ENCODE data around the gene MYT1.

The MYT1 gene

DNA sequence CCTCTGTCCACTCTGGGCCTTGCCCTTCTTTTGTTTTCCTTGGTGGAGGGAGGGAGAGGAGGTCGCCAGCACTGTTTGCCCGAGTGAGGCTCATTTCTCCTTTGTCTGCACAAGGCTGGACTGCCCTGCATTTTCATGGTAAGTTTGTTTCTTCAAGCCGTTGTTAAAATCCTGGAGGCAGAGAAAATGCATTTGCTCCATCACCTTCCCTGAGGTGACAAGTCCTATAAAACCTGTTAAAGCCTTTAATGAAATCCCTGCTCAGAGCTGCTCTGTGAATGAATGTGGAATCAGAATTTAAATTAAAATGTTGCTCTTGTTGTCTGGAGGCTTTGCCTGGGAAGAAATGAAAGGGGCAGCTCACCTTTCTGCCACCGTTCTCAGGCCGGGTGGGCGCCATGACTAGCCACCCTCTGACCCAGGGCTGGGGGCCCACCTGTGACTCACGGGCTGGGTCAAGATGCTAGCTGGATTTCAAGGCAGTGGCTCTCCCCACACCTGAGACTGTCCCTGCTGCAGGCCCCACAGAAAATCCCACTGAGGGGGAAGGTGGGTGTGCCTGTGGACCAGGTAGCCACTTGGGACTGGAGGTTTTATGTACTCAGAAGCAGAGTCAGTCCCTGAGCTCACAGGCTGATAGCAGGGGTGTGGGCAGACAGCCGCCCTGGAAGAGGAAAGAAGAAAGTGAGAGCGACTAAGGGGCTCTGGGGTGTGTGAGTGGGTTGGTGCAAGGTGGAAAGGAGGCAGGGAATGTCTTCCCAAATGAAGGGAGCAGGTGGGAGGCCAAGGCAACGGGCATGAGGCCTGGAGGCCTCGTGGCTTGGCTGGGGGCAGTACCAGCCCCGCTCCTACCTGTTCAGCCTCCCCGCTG lies 24.0 kb upstream of the MYT1 start:
- DNase-seq: no peak

DNA sequence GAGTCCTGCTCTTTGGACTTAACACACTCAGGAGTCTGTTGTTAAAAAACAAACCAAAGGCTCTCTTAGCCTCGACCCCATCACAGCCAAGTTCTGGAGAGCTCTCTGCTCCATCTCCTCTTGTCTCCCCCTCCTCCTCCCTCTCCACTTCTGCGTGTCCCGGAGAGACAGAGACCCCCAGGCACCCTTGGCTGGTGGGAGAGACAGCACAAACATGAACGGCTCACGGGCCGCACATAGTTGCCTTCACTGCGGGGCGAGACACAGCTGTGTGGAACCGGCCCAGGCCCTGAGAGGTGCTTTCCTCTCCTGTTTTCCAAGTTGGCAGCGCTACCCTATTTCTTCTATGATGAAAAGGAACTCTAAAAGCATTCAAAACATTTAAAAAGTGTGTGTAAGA lies 23.3 kb upstream of the MYT1 start:
- DNase-seq: no peak

DNA sequence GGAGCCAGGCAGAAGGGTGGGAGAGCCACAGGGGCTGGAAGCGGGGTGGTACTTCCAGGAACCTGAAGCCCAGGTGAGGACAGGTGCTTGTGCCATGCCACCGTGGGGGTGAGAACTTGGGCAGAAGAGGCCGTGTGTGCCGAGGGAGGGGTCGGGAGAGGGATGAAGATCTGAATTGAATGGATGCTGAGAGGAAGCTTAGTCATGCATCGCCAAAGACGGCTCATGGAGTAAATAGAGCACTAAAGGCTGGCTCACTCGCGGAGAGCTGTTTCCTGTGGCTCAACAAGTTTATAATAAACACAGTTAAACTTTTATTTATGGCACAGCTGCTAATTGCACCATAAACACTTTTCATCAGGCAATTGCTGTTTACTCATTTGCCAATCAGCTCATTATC lies 21.7 kb upstream of the MYT1 start:
- DNase-seq: no peak

DNA sequence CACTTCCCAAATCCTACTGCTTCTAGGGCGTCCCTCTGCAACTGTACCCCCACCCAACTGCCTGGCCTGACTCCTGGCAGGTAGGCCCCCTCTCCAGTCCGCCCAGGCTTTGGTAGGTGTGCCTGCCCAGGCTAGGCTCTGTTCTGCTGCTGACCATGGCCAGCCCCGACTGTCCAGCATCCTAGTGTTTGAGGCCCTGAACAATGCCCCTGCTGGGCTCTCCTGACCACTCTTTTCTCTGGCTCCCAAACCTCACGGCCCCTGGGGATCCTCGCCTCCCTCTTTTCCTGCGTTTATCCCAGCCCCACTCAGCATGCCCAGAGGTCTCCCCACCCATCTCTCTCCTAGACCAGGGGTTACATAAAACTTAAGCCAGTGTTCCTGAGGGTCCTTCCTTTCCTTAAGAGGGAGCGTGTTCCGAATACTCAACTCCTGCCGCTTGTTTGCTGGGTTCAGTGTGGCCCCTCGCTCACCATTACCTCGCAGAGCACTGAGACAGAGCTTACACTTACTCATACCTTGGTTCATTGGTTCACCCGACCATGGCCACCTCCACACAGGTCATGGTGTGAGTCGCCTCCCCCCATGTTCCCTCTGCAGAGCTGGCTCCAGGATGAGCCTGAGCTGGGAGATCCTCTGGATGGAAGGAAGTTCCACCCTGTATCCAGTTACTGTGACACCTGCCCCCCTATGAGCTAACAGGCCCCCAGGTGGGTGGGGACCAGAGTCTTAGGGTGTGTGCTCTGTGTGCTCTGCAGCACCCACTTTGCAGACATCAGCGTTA lies 21.0 kb upstream of the MYT1 start:
- no peak for DNase-seq

DNA sequence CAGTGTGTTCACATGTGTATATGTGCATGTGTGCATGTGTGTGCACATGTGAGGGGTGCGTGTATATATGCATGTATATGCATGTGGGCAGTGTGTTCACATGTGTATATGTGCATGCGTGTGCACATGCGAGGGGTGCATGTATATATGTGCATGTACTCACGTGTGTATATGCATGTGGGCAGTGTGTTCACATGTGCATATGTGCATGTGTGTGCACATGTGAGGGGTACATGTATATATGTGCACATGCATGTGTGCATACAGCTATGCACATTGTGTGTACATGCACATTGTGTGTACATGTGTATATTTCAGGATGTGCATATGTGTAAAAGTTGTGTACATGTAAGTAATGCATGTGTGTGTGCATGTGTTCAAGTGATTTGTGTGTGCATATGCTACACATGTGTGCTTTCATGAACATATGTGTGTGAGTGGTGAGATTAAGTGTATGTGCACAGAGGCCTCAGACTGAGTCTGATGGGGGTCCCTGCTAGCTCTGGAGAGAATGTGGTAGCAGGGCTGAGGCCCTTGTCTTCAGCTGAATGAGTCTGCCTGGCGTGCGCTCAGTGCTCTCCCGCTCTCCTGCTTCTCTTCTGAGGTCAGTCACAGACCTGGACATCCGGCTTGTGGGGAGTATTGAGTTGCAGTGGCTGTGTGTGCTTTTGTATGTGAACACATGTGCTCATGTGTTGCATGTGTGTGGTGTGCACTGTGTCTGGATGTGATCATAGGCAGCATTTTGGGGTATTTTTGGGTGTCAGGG lies 19.9 kb upstream of the MYT1 start:
- no peak for DNase-seq

DNA sequence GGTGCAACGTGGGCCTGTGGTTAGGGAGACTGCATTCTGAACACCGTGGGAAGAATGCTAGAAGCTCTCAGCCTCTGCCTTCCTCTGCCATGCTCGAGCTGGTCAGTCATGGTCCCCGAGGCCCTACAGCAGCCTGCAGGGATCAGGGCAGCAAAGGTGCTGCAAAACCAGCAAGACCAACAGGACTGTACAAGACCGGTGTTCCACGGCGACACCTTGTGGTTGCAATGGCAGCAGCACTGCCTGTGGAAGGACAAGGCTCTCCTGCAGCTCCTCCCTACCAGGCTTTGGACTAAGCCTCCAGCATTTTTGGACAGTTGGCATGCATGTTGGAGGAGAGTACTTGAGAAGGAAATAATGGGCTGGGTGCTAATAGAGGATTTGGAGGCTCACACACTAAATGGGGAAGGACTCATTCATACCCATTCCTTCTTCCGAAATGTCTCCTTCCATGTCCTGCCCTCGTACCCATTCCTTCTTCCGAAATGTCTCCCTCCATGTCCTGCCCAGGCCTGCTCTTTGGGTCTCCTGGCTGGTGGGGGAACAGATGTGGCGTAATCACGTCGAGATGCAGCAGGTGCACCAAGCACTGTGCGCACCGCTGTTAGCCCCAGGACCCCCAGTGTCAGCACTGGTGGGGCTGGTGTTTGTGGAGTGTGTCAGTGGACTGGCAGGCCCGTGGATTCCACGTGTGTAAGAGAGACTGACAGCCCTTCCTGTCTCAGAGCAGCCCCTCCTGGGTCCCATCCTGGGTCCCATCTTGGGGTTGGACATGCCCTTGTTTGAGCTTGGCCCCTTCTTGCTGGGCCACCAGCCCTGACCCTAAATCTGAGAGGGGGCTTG lies 18.6 kb upstream of the MYT1 start:
- DNase-seq: peak; percentile 42 to 53

DNA sequence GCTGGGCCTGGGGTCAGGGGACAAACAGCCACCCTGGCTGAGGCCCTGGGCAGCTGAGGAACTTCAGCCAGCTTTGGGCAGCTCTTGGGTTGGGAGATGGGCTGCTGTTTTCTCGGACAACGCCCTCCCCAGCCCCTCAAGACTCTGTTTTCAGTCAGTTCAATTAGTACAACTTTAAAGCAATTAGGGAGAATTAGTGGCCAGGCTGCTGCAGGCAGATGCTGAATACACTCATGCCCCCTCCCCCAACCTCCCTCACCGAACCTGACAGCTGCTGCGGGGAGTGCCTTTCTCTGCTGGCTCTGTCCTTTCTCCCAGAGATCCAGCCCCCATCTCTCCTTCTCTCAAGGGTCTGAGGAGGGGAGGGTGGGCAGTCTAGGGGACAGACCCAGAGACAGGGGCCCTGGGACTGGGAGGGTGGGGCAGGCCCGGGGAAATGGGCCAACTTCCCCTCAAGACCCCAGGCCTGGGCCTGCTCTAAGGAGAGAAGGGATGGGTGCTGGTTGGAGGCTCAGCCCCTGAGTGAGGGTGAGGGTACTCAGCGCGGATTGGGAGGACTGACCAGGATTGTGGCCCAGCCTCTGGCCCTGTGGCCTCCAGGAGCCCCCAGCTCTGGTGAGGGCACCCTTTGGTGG lies 17.8 kb upstream of the MYT1 start:
- no peak for DNase-seq

DNA sequence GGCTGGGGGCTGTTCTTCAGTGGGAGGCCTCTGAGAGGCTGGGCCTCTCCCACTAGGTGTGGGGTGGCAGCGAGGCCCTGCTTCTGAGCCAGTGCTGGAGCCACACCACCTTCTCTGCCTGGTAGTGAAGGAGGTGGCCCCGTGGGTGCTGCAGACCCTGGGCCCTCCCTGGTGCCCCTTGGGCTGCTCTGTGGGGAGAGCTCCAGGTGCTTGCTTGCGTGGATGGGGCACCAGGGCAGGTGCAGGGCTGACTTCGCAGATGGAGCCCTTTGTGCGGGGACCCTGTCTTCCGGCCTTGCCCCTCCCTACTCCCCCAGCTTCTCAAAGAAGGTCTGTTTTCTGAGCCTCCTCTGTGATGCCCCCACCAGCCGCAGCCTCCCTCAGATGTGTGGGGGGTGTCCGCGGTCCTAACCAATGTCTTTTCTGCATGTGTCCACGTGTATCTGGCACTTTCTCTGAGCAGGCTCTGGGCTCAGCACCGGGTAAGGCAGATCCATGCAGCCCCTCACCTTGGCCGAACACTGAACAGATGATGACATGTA lies 17.2 kb upstream of the MYT1 start:
- no peak for DNase-seq

DNA sequence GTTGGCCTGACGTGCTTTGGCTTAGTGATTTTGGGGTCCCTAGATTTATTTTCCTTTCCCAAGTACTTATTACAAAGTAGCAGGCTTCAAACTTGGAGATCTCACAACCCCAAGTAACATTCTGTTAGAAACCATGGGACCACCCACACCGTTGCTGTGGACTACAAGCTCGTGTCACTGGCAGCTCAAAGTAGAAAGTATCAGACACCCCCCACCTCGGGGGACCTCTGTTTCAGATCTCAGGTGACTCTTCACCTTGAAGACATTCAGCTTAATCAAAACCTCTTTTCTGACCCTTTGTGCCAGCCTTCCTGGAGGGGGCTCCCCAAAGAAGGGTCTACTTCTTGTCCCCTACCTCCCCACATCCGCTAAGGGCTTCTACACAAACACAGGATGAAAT lies 15.7 kb upstream of the MYT1 start:
- no peak for DNase-seq

DNA sequence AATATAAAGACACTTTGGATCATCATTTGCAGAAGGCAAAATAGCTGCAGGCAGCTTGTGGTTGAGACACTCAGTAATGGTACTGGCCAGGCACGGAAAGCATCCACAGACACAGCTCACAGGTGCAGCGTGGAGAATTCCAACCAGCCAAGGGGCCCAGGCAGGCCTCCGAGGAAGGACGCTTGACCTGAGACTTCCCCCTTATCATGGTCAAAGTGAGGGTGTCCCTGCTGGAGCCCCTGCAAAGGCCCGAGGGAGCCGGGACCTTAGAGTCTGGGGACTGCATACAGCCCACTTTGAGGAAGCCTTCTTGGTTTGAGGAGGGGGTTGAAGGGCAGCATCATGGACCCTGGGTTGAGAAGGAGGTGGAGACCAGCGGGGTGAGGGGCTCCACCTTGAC lies 15.1 kb upstream of the MYT1 start:
- no peak for DNase-seq

DNA sequence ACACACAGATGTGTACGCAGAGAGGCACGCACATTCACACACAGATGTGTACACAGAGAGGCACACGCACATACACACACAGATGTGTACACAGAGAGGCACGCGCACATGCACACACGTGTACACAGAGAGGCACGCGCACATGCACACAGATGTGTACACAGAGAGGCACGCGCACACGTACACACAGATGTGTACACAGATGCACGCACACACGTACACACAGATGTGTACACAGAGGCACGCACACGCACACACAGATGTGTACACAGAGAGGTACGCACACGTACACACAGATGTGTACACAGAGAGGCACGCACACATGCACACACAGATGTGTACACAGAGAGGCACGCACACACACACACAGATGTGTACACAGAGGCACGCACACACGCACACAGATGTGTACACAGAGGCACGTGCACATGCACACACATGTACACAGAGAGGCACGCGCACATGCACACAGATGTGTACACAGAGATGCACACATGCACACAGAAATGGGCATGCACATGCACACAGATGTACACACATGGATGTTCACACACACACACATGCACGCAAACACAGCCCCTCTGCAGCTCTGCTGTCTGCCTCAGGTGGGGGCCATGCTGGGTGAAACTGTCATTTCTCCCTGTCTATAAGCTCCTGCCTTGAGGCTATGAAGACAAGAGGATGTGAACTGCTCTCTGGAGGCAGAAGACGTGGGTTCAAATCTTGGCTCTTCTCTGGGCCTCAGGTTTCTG lies 14.3 kb upstream of the MYT1 start:
- DNase-seq: no peak

DNA sequence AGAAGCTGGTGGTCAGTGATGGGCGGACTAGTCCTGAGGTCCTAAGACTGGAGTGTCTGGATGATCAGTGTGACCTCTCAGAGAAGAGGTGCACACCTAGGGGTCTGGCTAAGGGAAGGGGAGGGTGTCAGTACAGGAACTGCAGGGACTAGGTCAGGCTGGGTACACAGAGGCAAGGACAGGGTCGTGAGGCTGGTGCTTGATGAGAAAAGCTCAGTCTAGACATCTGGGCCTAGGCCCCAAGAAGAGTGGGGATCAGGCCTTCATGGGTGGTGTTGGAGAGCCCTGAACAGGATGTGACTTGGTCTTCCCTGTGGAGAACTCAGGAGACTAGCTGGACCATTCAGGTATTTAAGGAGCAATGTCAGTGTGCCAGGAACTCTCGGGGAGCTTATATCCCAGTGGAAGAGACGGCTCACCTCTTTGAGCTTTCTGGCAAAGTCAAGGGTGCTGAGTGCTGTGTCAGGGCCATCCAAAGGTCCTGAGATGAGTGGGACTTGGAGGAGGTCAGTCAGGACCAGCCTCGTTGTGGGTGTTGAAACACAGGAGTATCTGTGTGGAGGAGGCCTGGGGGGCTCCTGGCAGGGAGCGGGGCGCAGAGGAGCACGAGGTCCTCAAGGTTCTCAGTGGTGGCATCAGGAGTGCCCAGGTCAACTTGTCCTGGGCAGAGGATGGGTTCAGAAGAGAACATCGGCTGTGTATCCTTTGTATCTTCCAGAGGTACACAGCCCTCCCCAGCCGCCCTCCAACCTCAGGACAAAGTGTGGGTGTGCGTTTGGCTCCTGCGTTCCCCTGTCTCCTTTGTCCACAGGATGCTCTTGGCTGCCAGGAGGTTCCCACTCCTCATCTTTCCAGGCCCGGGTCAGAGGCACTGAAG lies 13.3 kb upstream of the MYT1 start:
- DNase-seq: no peak

DNA sequence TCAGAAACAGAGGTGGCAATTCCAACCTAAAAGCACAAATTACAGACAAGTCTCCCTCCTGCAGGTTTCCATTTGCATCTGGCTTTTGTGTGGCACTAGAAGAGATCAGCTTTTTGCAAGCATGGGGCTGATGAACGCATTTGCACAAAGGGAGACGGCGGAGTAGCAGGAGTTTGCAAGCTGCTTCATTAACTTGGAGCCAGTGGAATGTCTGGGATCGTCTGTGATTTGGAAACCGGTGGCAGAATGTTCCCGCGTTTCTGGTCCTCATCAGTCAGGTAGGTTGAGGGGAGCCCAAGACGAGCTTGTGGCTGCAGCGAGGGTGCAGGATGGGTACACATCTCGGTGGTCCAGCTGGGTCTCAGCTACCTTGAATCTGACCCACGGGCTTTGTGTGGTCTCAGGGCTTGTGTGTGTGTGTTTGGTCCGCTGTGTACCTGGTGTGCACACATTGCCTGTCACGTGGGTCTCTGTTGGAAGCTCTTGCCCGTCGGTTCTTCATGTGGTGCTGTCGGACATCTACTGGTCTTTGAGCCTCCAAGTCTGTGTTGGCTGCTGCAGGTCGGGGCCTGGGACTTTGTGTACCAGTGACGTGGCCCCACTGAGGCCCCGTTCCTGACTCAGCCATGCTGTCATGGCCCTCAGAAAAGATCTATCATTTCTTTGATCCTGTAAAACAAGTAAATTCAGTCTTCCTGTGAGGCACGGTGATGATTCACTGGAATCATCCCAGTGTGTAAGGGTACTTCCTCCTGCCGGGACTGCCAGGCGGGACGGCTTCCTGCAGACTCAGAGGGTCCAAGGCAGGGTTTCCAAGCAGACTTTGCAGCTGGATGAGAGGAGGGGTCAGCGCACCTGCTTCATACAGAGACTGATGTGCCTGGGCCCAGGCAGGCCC lies 12.4 kb upstream of the MYT1 start:
- DNase-seq: no peak

DNA sequence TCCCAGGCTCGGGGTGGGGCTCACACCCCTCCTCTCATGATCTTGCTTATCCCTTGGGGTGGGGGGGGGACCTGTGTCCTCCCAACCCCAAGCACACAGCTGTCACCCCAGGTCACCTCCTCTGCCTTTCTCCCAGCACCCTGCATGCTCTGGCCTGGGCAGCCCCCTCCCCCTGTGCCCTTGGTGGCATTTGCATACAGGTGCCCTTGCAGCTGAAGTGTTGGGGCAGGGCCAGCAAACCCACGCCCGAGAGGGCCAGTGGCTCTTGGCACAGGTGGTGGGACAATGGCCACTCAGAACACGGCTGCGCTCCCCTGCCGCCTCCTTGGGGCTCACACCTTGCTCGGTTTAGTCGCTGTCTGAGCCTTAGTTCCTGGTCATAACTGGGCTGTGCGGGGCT lies 11.3 kb upstream of the MYT1 start:
- no peak for DNase-seq

DNA sequence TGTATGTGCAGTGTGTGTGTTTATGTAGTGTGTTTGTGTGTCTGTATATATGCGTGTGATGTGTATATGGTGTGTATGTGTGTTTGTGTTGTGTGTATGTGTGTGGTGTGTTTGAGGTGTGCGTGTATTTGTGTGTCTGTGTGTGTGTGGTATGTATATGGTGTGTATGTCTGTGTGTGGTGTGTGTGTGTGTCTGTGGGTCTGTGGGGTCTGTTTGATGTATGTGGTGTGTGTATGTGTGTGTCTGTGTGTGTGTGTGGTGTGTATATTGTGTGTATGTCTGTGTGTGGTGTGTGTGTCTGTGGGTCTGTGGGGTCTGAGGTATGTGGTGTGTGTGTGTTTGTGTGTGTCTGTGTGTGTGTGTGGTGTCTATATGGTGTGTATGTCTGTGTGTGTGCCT lies 10.8 kb upstream of the MYT1 start:
- DNase-seq: no peak

DNA sequence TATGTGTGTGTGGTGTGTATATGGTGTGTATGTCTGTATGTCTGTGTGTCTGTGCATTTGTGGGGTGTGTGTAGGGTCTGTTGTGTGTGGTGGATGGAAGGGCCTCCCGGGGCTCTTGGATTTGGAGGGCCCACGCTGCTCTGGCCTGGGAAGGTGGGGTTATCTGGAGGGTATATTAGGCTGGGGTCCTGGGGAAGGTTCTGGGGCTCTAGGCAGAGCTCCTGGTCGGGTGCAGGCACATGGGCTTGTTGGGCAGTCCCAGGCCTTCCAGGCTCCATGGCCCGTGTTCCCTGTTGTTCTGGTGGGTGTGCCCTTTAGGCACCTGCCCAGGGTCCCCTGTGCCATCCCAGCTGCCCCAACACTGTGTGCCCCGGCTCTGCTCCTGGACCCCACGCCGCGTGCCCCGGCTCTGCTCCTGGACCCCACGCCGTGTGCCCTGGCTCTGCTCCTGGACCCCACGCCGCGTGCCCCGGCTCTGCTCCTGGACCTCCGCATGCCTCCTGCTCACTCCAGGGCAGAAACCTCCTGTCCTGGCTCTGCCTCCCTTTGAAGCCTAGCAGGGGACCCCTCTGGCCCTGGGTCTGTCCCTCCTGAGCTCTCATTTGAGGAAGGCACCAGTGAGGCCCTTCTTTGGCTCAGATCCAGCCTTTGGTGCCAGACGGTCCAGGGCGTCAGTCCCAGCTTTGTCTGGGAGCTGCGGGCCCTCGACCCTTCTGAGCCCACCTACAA lies 10.2 kb upstream of the MYT1 start:
- no peak for DNase-seq

DNA sequence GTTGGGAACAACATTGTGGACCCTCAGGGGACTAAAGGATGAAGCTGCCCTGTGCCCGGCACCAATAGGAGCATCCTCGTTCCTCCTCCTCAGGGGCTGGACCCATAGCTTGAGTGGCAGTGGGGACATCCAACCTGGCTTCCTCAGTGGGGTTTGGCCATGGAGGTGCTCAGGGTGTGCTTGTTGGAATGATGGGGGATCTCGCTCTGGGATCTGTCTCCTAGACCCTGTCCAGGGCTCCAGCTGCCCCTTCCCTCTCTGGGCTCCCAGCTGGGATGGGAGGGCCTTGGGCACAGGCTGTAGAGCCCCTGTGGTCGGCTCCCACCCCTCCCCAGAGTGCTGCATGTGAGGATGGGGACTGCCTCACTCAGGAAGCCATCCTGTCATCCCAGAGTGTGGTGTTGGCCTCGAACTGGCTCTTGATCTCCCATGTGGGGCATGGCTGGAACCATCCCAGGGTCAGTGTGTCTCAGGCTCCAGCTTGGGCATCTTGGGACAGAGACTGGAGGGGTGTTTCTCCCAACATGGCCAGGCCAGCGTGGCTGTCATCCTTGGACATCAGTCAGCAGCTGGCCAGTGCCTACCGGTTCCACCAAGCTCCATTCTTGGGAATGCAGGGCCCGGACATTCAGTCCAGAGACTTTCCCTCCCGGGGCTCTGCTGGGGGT lies 9.5 kb upstream of the MYT1 start:
- no peak for DNase-seq

Measured in activated T-cell treated with anti-CD3 and anti-CD28 coated beads, Interleukin-2, amount 50 U/mL, for 48 hours (primary cell).